Muscle layer of colon (tissue), 2 donors: ENCODE results near the gene ZNF385C.
"Not testable (repeated sequence)": the region's sequence is repeated elsewhere in the genome, so short reads cannot be mapped to it uniquely, and the experiment has no call there.

Experiments
- H3K27ac ChIP-seq: one replicate; pipeline ENCODE4 v1.7.0; 2013; ENCODE audit warnings: low read depth, mild to moderate bottlenecking, low read length, moderate library complexity
- H3K27me3 ChIP-seq, 2 donors: one replicate each; pipeline ENCODE4 v1.7.0; 2013; ENCODE audit warnings: low read length in 2 of 2, mild to moderate bottlenecking in 2 of 2; ENCODE audit not compliant: insufficient read depth in 2 of 2, control insufficient read depth in 1 of 2
- H3K36me3 ChIP-seq: one replicate; pipeline ENCODE4 v1.7.0; 2013; ENCODE audit warnings: mild to moderate bottlenecking, low read length; ENCODE audit not compliant: insufficient read depth
- H3K4me1 ChIP-seq: one replicate; pipeline ENCODE4 v1.7.0; 2013; ENCODE audit warnings: mild to moderate bottlenecking, low read length; ENCODE audit not compliant: insufficient read depth
- H3K4me3 ChIP-seq, 2 donors: one replicate each; pipeline ENCODE4 v1.7.0; 2013; ENCODE audit warnings: low read length in 2 of 2, low read depth in 1 of 2, mild to moderate bottlenecking in 1 of 2, moderate library complexity in 1 of 2
- H3K9ac ChIP-seq: one replicate; pipeline ENCODE4 v1.7.0; 2013; ENCODE audit warnings: low read length
- H3K9me3 ChIP-seq: one replicate; pipeline ENCODE4 v1.7.0; 2013; ENCODE audit warnings: mild to moderate bottlenecking, low read length
- donor health status: abdominal sarcoma.
- donor health status: Adenocarcinoma of cecum.

ZNF385C gene

GRCh38 chr17:42097691-42098631, at the start of gene ZNF385C:
ZNF385C (minus strand) TSS chr17:42098473; CDS start chr17:42063056, 35,417 bp downstream.
- peaks cover 23 to 33% of the 10 kb centered on the region in 2 donors for H3K27me3 ChIP-seq
- no peaks in the 10 kb centered on the region for H3K4me1 ChIP-seq
- no peaks in the 10 kb centered on the region for H3K36me3 ChIP-seq
- H3K9me3 ChIP-seq: no peaks in the 10 kb centered on the region
- no peak within 1 kb of the TSS for H3K9ac ChIP-seq
- H3K4me3 ChIP-seq: no peak within 1 kb of the TSS
- H3K27ac ChIP-seq: no peak within 1 kb of the TSS

GRCh38 chr17:42146911-42147607, 48.8 kb upstream of the ZNF385C start:
- no peak overlapping the region for H3K27ac ChIP-seq
- H3K27me3 ChIP-seq: no peaks in the 10 kb centered on the region
- no peaks in the 10 kb centered on the region for H3K9me3 ChIP-seq
- no peaks in the 10 kb centered on the region for H3K36me3 ChIP-seq
- no peak overlapping the region for H3K4me3 ChIP-seq
- peaks cover 15% of the 10 kb centered on the region for H3K4me1 ChIP-seq
- H3K9ac ChIP-seq: no peak overlapping the region

- not testable (repeated sequence) for H3K27me3 ChIP-seq, H3K36me3 ChIP-seq, H3K9me3 ChIP-seq, H3K9ac ChIP-seq, H3K27ac ChIP-seq, H3K4me3 ChIP-seq
- H3K4me1 ChIP-seq: peaks cover 22% of the 10 kb centered on the region
Measured at GRCh38 chr17:42143138-42143537, 44.9 kb upstream of the ZNF385C start.

- Histone ChIP-seq H3K36me3 (peaks cover 4% of the 10 kb centered on the region), H3K4me1 (peaks cover 26% of the 10 kb centered on the region), H3K4me3 (no peak overlapping the region), H3K9ac (no peak overlapping the region), H3K27ac (no peak overlapping the region), H3K27me3 (no peaks in the 10 kb centered on the region), H3K9me3 (no peaks in the 10 kb centered on the region)
Measured at GRCh38 chr17:42142371-42142896, 44.2 kb upstream of the ZNF385C start.

- Histone ChIP-seq H3K9me3 (no peaks in the 10 kb centered on the region), H3K27me3 (no peaks in the 10 kb centered on the region), H3K27ac (no peak overlapping the region), H3K9ac (no peak overlapping the region), H3K4me1 (peaks cover 26% of the 10 kb centered on the region), H3K4me3 (no peak overlapping the region), H3K36me3 (peaks cover 4% of the 10 kb centered on the region)
Measured at GRCh38 chr17:42141382-42141781, 43.1 kb upstream of the ZNF385C start.

GRCh38 chr17:42140690-42141089, 42.4 kb upstream of the ZNF385C start:
- H3K4me1 ChIP-seq: peaks cover 26% of the 10 kb centered on the region
- H3K9ac ChIP-seq, H3K36me3 ChIP-seq, H3K27me3 ChIP-seq, H3K4me3 ChIP-seq, H3K27ac ChIP-seq, H3K9me3 ChIP-seq: not testable (repeated sequence)

GRCh38 chr17:42138749-42139492, 40.6 kb upstream of the ZNF385C start:
- H3K36me3 ChIP-seq: peaks cover 4% of the 10 kb centered on the region
- H3K27me3 ChIP-seq: no peaks in the 10 kb centered on the region
- H3K4me1 ChIP-seq: peaks cover 28% of the 10 kb centered on the region
- H3K9ac ChIP-seq: no peak overlapping the region
- no peaks in the 10 kb centered on the region for H3K9me3 ChIP-seq
- no peak overlapping the region for H3K4me3 ChIP-seq
- no peak overlapping the region for H3K27ac ChIP-seq

- H3K9ac ChIP-seq: no peak overlapping the region
Measured at GRCh38 chr17:42136654-42137051, 38.4 kb upstream of the ZNF385C start.

GRCh38 chr17:42135664-42136653, 37.7 kb upstream of the ZNF385C start:
- Histone ChIP-seq H3K9me3 (no peaks in the 10 kb centered on the region), H3K9ac (no peak overlapping the region), H3K4me1 (peaks cover 38% of the 10 kb centered on the region), H3K36me3 (peaks cover 3% of the 10 kb centered on the region), H3K27me3 (no peaks in the 10 kb centered on the region), H3K27ac (peak overlapping the region; percentile 6), H3K4me3 (no peak overlapping the region)

More at GRCh38 chr17:42136654-42137051, 38.4 kb upstream of the ZNF385C start:
- Histone ChIP-seq H3K4me3 (no peak overlapping the region), H3K36me3 (peaks cover 4% of the 10 kb centered on the region), H3K27me3 (no peaks in the 10 kb centered on the region), H3K27ac (no peak overlapping the region), H3K4me1 (peaks cover 31% of the 10 kb centered on the region), H3K9me3 (no peaks in the 10 kb centered on the region)

- H3K9ac ChIP-seq: no peak overlapping the region
- no peaks in the 10 kb centered on the region for H3K27me3 ChIP-seq
- no peaks in the 10 kb centered on the region for H3K9me3 ChIP-seq
- H3K27ac ChIP-seq: peak overlapping the region; percentile 6
- H3K4me1 ChIP-seq: peaks cover 43% of the 10 kb centered on the region
- peaks cover 11% of the 10 kb centered on the region for H3K36me3 ChIP-seq
- no peak overlapping the region for H3K4me3 ChIP-seq
Measured at GRCh38 chr17:42135151-42135550, 36.9 kb upstream of the ZNF385C start.
